GM18511 (cell line): ENCODE results near the gene CADM1.
A peak's percentile ranks its signal among the peaks of the same experiment; 100 is the strongest.

Source experiments
- ATAC-seq: cut with Tn5 transposase; IDR thresholded peaks from one replicate; pipeline ENCODE4 v1.9.1; 2021; ENCODE audit warnings: mild to moderate bottlenecking, moderate library complexity; ENCODE audit not compliant: unreplicated experiment

The CADM1 gene

GRCh38 chr11:115256397-115257197 is 247.6 kb downstream of the CADM1 start:
- ATAC-seq = peak; percentile 98

GRCh38 chr11:115255006-115255762 is 249.0 kb downstream of the CADM1 start:
- no peak for ATAC-seq

GRCh38 chr11:115251126-115251525 is 253.1 kb downstream of the CADM1 start:
- ATAC-seq = no peak

DNA sequence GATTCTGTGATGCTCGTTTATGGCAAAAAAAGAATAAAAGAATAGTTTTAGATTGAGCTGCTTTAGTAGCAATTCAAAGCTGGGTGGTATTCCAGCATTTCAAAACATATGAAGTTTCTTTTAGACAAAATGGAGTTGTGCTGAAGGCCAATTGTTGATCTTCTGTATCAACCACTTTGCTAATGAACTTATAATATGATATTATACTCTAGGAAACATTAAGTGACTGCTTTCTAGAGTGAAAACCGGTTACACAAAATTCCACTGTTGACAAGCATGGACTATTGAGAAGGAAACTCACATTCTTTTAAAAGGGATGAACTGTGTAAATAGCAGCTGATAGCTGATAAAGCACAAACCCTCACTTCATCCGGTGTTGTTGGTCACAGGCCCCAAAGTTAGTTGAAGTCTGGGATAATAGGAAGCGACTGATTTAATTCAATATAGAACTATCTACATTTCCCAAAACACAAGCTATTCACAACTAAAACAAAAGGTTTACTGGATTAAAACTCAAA is 255.1 kb downstream of the CADM1 start:
- no peak for ATAC-seq

DNA sequence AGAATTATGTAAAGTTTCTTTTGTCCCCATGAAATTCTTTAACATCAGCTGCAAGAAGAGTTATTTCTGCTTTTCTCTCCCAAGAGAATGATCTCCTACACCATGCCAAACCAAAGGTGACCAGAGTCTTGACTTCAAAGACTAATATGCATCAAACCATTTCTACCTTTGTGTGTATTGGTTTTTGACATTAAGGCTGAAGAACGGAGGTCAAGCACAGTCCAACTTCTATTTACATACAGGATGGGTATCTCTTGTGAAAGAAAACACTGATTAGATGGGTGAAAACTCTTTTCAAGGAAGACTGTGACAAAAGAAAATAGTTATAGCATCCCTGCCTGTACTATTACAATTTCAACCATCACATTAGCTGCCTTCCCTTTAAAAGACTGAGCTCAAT is 256.3 kb downstream of the CADM1 start:
- no peak for ATAC-seq

GRCh38 chr11:115247361-115247760 is 256.9 kb downstream of the CADM1 start:
- no peak for ATAC-seq

DNA sequence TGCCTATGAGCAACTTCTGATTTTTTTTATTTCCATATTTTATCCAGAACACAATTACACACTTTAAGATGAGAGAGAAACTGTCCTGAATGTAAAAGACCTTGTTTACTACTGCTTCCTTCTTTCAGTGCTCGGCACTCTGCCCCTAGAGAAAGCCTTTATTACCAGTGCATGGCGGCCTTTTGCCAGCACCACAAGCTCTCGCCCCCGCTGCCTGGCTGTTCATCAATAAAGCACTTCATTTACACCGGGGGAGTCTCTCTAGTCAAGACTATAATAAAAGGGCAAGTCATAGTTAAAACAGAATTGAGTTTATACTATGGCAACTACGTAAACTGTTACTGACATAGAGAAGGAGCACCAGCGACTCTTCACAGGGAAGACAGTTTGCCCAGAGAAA is 259.5 kb downstream of the CADM1 start:
- ATAC-seq = no peak

DNA sequence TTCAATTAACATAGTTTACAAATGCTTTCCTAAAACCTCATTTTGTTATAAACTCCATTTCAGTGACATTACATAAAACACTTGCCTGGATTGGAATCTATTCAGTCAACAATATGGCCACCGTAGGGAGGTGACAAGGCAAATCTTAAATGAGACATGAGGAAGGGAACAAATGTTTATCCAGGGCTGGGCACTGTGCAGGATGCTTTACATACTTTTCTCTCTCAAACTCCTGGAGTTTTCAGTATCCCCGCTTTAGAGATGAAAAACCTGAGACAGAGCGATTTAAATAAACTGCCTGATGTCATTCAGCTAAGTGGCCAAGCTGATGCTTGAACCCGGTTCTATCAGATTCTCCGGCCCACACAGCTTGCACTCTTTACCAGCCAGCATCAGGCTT is 259.9 kb downstream of the CADM1 start:
- ATAC-seq = no peak

DNA sequence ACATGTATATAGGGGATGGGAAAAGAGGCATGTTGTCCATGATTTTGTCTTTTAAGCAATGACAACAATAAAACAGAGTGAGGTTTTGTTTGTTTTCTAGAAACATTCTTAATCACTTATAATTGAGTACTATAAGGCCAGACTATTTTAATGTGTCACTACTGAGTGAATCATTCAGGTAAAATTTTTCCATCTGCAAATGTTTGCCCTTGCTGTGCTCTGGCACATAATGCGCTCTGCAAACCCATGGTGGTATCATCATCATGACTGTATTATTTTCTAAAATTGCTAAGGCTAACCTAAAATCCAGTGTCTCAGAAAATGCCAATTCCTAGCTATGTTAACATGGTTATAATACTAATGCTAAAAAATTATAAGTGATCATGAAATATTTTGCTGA is 261.2 kb downstream of the CADM1 start:
- no peak for ATAC-seq

DNA sequence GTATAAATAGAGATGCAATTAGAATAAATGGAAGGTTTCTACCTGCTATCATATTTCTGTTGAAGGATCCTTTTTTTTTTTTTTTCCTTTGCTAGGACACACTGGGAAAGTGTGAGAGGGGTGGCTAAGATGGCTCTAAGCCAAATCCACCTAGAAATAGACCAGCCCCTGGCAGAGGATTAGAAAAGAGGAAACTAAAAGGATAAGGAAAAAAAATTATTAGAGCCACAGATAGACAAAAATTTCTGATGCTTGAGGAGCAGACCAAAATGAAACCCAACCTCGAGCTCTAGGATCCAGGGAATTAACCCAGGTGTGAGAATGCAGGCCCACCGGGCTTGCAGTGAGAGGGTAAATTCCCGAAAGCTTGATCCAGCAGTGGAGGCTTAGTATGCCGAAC is 262.3 kb downstream of the CADM1 start:
- ATAC-seq = no peak

DNA sequence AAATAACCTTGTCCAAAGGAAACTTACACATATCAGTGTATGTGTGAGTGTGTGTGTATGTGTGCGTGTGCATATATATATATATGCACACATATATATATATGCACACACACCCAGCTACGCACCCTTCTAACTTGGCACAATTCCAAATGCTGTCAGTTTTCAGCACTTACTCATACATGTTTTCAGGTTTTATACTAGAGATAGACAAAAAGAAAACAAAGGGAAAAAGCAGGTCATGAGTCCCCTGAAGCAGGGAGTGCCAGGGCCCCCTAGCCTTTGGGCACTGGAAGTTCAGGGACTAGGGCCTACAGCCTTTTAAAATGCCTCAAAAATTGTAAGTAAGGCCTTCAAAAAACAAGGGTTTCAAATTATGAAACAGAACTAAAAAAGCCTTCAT is 265.4 kb downstream of the CADM1 start:
- no peak for ATAC-seq

DNA sequence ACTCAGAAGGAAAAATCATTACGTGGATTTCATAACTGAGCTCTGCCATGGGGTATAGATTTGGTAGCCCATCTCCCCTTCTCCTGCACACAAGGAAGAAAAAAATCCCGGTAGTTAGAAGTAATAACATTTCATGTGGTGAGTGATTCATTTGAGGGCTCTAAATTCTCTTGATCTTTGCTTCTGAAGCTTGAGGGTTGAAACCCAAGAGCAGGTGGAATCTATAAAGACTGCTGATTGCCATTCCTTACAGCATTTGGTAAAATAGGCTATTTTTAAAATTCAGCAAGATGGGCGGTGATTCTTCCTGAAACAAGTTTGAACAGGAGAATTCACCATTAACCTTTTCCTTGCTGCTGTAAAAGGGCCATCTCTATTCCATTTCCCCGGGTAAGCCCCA is 266.1 kb downstream of the CADM1 start:
- no peak for ATAC-seq

DNA sequence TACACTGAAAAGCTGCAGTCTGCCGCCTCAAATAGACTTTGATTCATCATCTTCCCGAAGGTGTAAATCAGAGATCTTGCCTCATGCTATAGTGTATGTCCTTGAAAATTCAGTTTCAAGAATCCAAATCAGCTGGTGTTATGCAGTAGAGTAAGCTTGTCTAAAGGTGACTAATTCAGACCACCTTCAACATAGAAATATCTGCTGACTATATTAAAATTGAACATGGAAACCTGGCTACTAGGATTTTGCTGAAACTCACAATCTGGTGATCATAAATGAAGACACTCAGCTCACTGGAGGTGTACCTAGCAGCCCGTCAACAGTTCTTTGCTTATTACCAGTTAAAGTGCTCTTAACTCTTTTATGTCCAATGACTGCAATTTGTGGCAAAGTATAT is 266.6 kb downstream of the CADM1 start:
- ATAC-seq = no peak

DNA sequence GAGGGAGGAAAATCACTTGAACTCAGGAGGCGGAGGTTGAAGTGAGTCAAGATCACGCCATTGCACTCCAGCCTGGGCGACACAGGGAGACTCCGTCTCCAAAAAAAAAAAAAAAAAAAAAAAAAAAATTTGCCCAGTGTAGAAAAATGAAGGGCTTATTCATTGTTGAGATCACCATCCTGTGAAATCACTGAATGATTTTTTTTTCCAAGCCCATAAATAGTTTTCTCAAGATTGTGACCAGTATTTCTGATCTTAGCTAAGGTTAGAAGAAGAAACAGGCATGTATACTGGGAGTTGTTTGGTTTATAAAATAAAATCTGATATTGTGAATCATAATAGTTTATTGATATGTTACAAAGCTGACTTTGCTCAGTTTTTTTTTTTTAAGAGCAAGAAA is 269.4 kb downstream of the CADM1 start:
- no peak for ATAC-seq

- no peak for ATAC-seq
Measured at GRCh38 chr11:115226556-115226955, 277.7 kb downstream of the CADM1 start.

- ATAC-seq = no peak
Measured at GRCh38 chr11:115224551-115224950, 279.7 kb downstream of the CADM1 start.

GRCh38 chr11:115222863-115223530 is 281.2 kb downstream of the CADM1 start:
- peak; percentile 48 for ATAC-seq

- peak; percentile 98 for ATAC-seq
Measured at GRCh38 chr11:115222218-115222862, 281.9 kb downstream of the CADM1 start.

DNA sequence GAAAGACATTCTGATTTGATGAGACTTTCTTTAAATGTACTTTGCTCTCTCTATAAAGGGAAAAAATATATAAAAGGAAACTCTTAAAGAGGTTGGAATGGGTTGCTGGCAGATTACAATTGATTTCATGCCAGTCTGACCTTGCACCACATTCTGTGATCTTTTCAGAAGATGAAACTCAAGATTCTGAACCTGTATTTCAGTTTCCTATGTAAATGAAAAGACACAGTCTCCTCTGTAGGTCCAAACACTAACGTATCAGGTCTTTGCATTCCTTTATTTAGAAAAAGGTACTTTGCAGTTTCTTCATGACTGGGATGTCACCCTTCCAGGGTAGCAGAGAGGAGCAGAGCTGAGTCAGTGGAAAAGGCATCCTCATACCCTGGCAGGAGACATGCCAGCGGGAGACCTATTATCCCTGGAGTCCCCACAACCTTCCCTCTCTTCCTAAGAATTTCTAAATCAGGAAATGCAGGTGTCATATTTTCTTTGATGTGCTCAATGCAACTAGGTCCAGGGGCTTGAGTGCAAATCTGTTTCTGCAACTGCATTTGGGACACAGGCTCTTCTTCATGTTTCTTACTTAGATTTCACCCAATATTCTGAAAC is 282.6 kb downstream of the CADM1 start:
- no peak for ATAC-seq

DNA sequence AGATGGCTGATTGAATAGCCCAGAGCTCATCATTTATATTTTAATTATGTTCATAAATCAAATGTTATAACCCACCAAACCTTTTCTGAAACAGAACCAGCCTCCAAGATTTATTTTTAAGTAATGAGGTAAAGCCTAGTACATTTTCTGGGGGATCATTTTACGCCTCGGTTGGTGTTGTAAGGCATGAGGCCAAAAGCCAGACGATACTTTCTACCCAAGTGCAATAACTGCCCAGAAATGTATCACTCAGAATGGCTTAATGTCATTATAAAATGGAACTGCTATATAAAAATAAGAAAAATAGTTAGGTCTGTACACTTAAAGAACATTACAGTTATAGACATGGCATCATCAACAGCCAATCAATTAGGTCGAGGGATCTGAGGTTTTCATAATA is 283.3 kb downstream of the CADM1 start:
- no peak for ATAC-seq

- no peak for ATAC-seq
Measured at GRCh38 chr11:115220423-115220822, 283.8 kb downstream of the CADM1 start.
